Neuron (in vitro differentiated cells): ENCODE measurements around the gene ADD1.

Experiments used
- H2AFZ ChIP-seq: one replicate; pipeline ENCODE4 v1.6.1; 2013; ENCODE audit warnings: low read depth, mild to moderate bottlenecking, inconsistent platforms, low read length, moderate library complexity
- H3K27me3 ChIP-seq: one replicate; pipeline ENCODE4 v1.6.1; 2013; ENCODE audit warnings: low read length; ENCODE audit not compliant: insufficient read depth
- H3K36me3 ChIP-seq: one replicate; pipeline ENCODE4 v1.6.1; 2013; ENCODE audit warnings: low read length; ENCODE audit not compliant: insufficient read depth
- H3K4me1 ChIP-seq: one replicate; pipeline ENCODE4 v1.6.1; 2013; ENCODE audit warnings: low read length; ENCODE audit not compliant: insufficient read depth
- H3K4me3 ChIP-seq: 2 replicates; pipeline ENCODE4 v1.5.1; 2013; ENCODE audit warnings: mild to moderate bottlenecking, low read length, moderate library complexity
- H3K9me3 ChIP-seq: one replicate; pipeline ENCODE4 v1.6.1; 2013; ENCODE audit warnings: low read length

ADD1 gene

DNA sequence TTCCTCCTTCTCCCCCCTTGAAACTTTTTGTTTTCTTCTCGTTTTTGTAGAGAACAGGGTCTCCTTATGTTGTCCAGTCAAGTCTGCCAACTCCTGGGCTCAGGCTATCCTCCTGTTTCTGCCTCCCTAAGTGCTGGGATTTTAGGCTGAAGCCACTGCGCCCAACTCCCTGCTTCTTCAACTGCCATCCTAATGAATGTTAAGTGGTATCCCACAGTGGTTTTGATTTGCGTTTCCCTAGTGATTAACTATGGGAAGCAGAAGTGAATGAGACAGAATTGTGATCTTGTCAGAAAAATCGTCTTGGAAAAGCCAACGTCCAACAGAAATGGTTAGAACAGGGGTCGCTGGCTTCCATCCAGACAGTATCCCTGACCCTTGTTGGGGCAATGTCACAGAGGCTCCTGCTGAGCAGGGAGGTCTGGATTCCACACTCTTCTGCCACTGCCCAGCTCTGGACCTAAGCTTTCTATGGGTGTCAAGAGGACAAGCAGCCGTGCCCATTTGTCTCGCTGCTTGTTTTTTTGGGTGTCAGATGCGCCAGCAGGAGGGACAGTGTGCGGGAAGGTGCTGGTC lies 869 bp upstream of the ADD1 start:
- Histone ChIP-seq H3K4me3 (peak overlapping the region; percentile 72), H3K4me1 (peaks cover 17% of the 10 kb centered on the region), H2AFZ (peak overlapping the region; percentile 48), H3K27me3 (no peaks in the 10 kb centered on the region), H3K9me3 (no peaks in the 10 kb centered on the region), H3K36me3 (no peaks in the 10 kb centered on the region)

DNA sequence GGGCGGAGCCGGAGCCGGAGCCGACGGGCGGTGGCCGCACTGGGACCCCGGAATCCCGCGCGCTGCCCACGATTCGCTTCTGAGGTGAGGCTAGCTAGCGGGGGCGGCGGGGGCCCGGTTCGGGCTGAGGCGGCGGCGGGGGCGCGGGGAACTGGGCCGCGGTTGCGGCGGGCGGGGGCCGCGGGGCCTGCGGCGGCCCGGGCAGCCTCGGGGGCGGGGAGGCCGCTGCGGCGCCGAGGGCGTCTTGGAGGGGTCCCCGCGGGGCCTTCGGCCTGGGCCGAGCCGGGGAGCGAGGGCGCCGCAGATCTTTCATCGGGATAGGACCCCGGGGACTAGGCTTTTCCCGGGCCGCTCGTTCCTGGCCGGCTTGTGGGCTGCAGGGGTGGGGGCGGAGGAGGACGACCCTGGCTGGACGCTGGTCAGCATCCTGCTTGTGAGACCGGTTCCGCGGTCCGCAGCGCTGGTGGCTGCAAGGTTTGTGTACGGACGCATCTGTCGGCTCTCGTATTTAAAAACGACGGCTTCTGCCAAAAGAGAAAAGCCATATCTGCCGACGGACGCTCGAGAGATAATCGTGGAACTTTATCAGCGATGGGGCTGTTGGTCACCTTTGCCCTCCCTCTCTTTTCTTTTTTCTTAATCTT lies 419 bp downstream of the ADD1 start:
- H3K4me1 ChIP-seq: peaks cover 11% of the 10 kb centered on the region
- no peaks in the 10 kb centered on the region for H3K9me3 ChIP-seq
- no peaks in the 10 kb centered on the region for H3K27me3 ChIP-seq
- no peaks in the 10 kb centered on the region for H3K36me3 ChIP-seq
- H3K4me3 ChIP-seq: peak overlapping the region; percentile 72
- H2AFZ ChIP-seq: no peak overlapping the region

DNA sequence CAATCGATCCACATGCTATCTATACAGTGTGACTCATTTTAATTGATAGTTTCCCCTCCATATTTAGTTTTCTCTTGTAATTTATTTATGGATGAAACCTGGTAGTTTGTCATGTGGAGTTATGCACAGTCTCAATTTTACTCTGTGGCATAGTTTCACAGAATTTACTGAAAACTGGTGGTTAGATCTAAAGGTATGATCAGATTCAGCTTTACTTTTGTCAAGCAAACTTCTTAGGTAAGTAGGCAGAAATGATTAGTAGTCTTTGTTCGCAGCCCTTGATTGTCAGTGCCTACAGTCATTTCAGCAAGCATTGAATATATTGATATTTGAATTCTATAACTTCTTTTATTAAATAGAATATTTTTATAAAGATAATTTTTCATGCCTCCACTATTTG lies 2.5 kb downstream of the ADD1 start:
- Histone ChIP-seq H3K4me3 (no peak overlapping the region), H3K36me3 (no peaks in the 10 kb centered on the region), H3K4me1 (peaks cover 11% of the 10 kb centered on the region), H2AFZ (no peak overlapping the region), H3K27me3 (no peaks in the 10 kb centered on the region), H3K9me3 (no peaks in the 10 kb centered on the region)

DNA sequence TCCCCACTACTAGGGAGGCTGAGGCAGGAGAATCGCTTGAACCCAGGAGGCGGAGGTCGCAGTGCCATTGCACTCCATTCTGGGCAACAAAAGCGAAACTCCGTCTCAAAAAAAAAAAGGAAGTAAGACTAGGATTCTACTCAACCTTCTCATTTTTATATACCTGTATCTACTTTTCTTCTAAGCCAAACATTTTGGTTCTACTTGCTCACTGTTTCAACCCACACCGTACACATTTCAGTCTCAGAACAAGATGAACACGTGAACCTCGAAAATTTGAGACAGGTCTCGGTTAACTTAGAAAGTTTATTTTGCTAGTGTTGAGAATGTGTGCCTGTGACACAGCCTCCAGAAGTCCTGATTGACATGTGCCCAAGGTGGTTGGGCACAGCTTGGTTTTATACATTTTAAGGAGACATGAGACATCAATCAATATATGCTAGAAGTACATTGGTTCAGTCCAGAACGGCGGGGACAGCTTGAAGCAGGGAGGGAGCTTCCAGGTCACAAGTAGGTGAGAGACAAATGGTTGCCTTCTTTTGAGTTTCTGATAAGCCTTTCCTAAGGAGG lies 3.7 kb downstream of the ADD1 start:
- no peaks in the 10 kb centered on the region for H3K9me3 ChIP-seq
- no peak overlapping the region for H3K4me3 ChIP-seq
- no peaks in the 10 kb centered on the region for H3K36me3 ChIP-seq
- H2AFZ ChIP-seq: no peak overlapping the region
- H3K4me1 ChIP-seq: peaks cover 11% of the 10 kb centered on the region
- no peaks in the 10 kb centered on the region for H3K27me3 ChIP-seq

DNA sequence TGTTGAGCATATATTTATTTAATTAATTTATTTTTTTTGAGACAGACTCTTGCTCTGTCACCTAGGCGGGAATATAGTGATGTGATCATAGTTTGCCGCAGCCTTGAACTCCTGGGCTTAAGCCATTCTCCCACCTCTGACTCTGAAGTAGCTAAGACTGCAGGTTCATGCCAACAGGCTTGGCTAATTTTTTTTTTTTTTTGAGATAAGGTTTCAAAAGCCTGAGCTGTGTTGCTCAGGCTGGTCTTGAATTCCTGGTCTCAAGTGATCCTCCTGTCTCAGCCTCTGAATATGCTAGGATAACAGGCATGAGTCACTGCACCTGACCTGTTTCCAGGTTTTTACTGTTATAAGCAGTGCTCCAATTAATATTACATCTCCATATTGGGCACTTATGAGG lies 4.8 kb downstream of the ADD1 start:
- Histone ChIP-seq H3K4me1 (peaks cover 4% of the 10 kb centered on the region), H3K27me3 (no peaks in the 10 kb centered on the region), H3K9me3 (no peaks in the 10 kb centered on the region), H3K4me3 (no peak overlapping the region), H3K36me3 (peaks cover 1% of the 10 kb centered on the region), H2AFZ (no peak overlapping the region)

DNA sequence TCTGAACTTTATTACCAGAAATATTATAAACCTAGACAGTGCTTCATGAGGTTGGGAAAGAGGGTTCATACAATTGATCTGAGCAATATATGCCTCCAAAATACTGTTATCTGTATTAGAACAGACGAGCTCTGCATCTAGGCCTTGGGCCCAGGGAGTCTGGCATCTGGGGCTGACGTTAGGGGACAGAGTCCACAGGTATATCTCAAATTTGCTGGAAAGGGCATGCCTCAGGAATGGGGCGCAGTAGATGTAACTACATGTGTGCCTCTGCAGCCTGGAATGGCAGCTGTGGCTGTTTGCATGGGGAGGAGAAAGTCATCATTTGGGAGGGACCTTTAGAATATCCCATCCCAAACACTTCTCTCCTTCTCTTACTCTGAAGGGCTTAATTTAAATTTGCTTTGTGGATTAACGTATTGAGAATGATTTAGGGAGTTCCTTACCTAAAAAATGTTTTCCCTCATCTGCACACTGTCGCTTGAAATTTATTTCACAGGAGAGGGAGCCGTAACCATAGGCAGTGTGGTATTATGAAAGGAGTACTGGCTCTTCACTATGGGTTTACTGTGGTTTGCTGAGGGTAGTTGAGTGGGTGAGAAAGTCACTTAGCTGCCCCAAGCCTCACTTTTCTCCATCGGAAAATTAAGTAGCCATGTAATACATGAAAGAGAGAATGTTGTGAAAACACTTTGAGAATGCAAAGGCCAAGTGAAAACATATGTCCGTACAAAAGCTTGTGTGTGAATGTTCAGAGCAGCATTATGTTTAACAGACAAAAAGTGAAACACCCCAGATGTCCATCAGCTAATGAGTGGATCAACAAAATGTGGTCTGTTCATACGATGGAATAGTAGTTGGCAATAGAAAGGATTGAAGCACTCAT lies 5.9 kb downstream of the ADD1 start:
- H3K27me3 ChIP-seq: no peaks in the 10 kb centered on the region
- H2AFZ ChIP-seq: no peak overlapping the region
- no peak overlapping the region for H3K4me3 ChIP-seq
- H3K4me1 ChIP-seq: peaks cover 4% of the 10 kb centered on the region
- H3K9me3 ChIP-seq: no peaks in the 10 kb centered on the region
- H3K36me3 ChIP-seq: peaks cover 12% of the 10 kb centered on the region

DNA sequence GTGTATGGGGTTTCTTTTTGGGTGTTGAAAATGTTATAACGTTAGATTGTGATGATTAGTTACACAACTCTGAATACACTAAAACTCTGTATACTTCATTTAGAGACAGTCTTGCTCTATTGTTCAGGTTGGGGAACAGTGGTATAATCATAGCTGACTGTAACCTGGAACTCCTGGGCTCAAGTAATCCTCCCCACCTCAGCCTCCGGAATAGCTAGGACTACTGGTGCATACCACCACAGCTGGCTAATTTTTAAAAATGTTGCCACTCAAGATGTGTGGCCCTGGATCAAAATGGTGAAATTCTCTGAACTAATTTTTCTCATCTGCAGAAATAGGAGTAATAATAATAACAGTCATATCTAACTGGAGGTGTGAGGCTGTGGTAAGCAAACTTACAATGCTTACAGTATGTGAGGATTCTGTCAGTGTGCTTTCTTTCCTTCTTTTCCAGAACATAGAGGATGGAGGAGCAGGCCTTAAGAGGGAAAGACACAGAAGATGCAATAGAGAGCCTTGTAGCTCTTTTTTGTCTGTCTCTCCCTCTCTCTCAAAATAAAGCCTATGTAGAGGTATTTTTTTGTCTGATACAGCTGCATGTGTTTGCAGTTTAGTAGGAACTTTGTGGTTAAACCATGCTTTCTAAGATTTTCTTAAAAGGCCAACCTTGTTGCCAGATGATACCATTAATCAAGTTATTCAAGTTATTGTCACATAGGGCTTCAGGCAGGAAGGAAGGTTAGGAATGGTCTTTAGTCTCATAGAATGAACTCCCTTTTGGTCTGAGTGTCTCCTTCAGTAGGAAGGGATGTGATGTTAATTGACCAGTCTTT lies 7.5 kb downstream of the ADD1 start:
- peaks cover 16% of the 10 kb centered on the region for H3K36me3 ChIP-seq
- no peaks in the 10 kb centered on the region for H3K27me3 ChIP-seq
- H3K9me3 ChIP-seq: no peaks in the 10 kb centered on the region
- no peaks in the 10 kb centered on the region for H3K4me1 ChIP-seq
- no peak overlapping the region for H2AFZ ChIP-seq
- no peak overlapping the region for H3K4me3 ChIP-seq

DNA sequence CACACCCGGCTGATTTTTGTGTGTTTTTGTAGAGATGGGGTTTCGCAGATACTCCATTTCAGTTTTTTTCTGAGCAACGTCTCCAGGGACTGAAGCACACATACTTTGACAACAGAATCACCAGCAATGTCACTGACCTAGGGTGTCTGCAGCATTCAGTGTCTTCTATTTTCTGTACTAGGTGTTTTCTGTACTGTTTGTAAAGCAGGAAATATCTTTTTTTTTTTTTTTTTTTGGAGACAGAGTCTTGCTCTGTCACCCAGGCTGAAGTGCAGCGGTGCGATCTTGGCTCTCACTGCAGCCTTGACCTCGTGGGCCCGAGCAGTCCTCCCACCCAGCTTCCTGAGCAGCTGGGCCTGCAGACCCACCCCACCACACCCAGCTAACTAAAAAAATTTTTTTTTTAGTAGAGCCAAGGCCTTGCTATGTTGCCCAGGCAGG lies 8.9 kb downstream of the ADD1 start:
- H3K4me3 ChIP-seq: no peak overlapping the region
- H3K27me3 ChIP-seq: no peaks in the 10 kb centered on the region
- no peaks in the 10 kb centered on the region for H3K9me3 ChIP-seq
- H3K36me3 ChIP-seq: peaks cover 17% of the 10 kb centered on the region
- H3K4me1 ChIP-seq: no peaks in the 10 kb centered on the region
- H2AFZ ChIP-seq: no peak overlapping the region

DNA sequence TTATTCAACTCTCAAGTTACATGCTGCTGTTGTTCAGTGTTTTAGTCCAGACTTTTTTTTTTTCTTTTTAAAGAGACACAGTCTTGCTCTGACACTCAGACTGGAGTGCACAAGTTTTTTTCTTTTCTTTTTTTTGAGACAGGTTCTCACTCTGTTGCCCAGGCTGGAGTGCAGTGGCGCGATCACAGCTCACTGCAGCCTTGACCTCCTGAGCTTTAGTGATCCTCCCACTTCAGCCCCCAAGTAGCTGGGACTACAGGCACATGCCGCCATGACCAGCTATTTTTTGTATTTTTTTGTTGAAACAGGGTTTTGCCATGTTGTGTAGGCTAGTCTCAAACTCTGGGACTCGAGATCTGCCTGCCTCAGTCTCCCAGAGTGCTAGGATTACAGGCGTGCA lies 11.9 kb downstream of the ADD1 start:
- Histone ChIP-seq H3K9me3 (no peaks in the 10 kb centered on the region), H3K36me3 (peaks cover 19% of the 10 kb centered on the region), H3K4me3 (no peak overlapping the region), H3K27me3 (no peaks in the 10 kb centered on the region), H3K4me1 (peaks cover 3% of the 10 kb centered on the region), H2AFZ (no peak overlapping the region)

DNA sequence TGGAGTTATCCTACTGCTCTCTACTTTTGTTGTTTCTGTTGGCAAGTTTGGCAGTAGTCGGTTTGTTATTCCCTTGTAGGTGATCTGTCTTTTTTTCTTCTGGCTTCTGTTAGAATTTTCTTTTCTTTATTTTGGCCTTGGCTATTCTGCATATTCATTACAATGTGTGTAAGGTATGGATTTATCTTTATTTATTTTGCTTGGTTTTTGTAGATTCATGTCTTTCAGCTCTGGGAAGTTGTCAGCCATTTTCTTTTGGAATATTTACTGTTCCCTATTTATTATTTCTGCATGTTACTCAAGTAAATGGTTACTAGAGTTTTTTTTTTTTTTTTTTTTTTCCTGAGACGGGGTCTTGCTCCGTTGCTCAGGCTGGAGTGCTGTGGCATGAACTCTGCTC lies 12.6 kb downstream of the ADD1 start:
- H3K4me3 ChIP-seq: no peak overlapping the region
- H3K36me3 ChIP-seq: peaks cover 19% of the 10 kb centered on the region
- no peaks in the 10 kb centered on the region for H3K27me3 ChIP-seq
- H2AFZ ChIP-seq: no peak overlapping the region
- H3K9me3 ChIP-seq: no peaks in the 10 kb centered on the region
- H3K4me1 ChIP-seq: peaks cover 9% of the 10 kb centered on the region

DNA sequence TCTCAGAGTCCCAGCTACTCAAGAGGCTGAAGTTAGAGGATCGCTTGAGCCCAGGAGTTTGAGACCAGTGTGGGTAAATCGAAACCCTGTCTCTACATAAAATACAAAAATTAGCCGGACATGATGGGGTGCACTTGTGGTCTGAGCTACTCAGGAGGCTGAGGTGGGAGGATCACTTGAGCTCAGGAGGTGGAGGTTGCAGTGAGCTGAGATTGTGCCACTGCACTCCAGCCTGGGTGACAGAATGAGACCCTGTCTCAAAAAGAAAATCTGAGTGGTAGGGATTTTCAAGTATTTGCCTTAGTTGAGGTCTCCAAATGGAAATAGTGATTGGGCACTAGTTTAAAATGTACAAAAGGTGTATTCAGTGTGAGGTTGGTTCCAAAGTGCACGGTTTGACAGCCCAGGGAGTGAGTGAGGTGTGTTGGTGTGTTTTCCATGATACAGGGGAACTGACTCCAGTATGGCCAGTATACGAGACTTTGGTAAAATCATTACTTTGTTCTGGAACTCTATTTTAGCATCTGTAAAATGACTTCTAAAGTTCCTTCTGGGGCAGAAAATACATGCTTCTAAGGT lies 13.8 kb downstream of the ADD1 start:
- Histone ChIP-seq H3K4me1 (peaks cover 12% of the 10 kb centered on the region), H3K36me3 (peaks cover 19% of the 10 kb centered on the region), H3K4me3 (no peak overlapping the region), H2AFZ (no peak overlapping the region), H3K9me3 (no peaks in the 10 kb centered on the region), H3K27me3 (no peaks in the 10 kb centered on the region)

DNA sequence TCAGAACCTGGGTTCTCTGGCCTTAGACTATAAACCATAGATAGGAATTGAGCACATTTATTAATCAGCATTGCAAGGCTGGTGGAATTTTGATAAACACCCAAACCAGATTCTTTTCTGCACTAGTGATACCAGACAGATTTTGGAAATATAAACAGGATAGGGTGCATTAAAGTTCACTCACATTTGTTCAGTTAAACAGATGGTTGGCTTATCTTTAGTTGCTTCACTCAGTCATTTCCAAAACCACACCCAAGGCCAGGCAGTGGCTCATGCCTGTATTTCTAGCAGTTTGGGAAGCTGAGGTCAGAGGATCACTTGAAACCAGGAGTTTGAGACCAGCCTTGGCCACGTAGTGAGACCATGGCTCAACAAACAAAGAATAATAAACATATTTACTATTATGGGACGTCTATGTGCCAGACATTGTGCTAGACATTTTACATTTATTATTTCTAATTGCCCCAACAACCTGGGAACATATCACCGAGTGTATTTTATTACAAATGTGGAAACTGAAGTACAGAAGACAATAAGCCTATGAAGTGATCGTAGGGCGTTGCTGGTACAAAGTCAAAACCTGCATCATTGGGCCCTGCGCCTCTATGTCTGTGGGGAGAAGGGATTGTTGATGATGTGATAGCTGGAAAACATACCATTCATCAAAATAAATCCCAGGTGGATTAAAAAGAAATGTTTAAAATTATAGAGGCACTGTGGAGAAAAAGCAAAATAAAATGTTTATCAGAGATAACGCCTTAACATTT lies 15.0 kb downstream of the ADD1 start:
- Histone ChIP-seq H3K4me1 (peaks cover 19% of the 10 kb centered on the region), H3K9me3 (no peaks in the 10 kb centered on the region), H3K4me3 (no peak overlapping the region), H3K36me3 (peaks cover 16% of the 10 kb centered on the region), H2AFZ (no peak overlapping the region), H3K27me3 (no peaks in the 10 kb centered on the region)
